ENCODE measurements around the gene CCDC18.

DNA sequence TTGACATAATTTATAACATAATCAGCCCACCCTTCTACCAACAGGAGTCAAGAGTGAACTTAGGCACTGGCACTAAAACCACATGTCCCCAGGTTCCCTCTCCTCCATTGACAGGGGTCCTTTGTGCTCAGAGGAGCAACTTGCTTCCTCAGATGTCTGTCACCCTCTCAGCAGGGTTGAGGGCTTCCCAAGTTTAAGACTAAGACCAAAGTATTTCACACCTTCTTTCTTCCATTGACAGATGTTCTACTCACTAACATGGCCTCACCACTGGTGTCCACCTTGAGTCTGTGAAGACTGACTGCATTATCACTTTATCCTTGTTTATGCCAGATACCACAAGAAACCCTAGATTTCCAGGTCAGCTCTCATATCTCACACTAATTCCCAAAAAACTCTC is 56.5 kb downstream of the CCDC18 start:
- TF ChIP-seq, protein P1, sequence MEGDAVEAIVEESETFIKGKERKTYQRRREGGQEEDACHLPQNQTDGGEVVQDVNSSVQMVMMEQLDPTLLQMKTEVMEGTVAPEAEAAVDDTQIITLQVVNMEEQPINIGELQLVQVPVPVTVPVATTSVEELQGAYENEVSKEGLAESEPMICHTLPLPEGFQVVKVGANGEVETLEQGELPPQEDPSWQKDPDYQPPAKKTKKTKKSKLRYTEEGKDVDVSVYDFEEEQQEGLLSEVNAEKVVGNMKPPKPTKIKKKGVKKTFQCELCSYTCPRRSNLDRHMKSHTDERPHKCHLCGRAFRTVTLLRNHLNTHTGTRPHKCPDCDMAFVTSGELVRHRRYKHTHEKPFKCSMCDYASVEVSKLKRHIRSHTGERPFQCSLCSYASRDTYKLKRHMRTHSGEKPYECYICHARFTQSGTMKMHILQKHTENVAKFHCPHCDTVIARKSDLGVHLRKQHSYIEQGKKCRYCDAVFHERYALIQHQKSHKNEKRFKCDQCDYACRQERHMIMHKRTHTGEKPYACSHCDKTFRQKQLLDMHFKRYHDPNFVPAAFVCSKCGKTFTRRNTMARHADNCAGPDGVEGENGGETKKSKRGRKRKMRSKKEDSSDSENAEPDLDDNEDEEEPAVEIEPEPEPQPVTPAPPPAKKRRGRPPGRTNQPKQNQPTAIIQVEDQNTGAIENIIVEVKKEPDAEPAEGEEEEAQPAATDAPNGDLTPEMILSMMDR (conservative IDR thresholded peaks at IDR 0.05; ENCODE audit: low read depth, low read length), result no peak
- no peak for TF ChIP-seq EZH2phosphoT487 (IDR thresholded peaks at IDR 0.05; ENCODE audit: borderline replicate concordance, low read length)
- TF ChIP-seq EZH2 (IDR thresholded peaks at IDR 0.05; ENCODE audit: low read length, unreplicated experiment), result no peak
